HUES64 (cell line): ENCODE data around the gene ARSB.

Experiments used
- H3K27ac ChIP-seq: 2 replicates; pipeline ENCODE4 v1.7.0; 2013; ENCODE audit warnings: low read depth, low read length, inconsistent platforms
- H3K27me3 ChIP-seq: 2 replicates; pipeline ENCODE4 v1.6.1; 2013; ENCODE audit warnings: mild to moderate bottlenecking, low read length; ENCODE audit not compliant: insufficient read depth
- H3K36me3 ChIP-seq: 2 replicates; pipeline ENCODE4 v1.6.1; 2013; ENCODE audit warnings: mild to moderate bottlenecking, low read length; ENCODE audit not compliant: insufficient read depth
- H3K4me1 ChIP-seq: 2 replicates; pipeline ENCODE4 v1.6.1; 2013; ENCODE audit warnings: mild to moderate bottlenecking, low read length, moderate library complexity; ENCODE audit not compliant: insufficient read depth
- H3K4me3 ChIP-seq: 2 replicates; pipeline ENCODE4 v1.5.1; 2013; ENCODE audit warnings: mild to moderate bottlenecking, low read length, moderate library complexity
- H3K9ac ChIP-seq: 2 replicates; pipeline ENCODE4 v1.6.1; 2013; ENCODE audit warnings: mild to moderate bottlenecking, low read depth, low read length
- H3K9me3 ChIP-seq: 2 replicates; pipeline ENCODE4 v1.6.1; 2013; ENCODE audit warnings: low read depth, low read length; ENCODE audit not compliant: insufficient read depth
- WGBS: fragments of 150-250, 120-280 bp; methylation state at CpG from one replicate; pipeline ENCODE4 v1.1.7; 2013; ENCODE audit warnings: missing lambda C conversion rate; 5-methylcytosine and 5-hydroxymethylcytosine counted together

Gene ARSB

DNA sequence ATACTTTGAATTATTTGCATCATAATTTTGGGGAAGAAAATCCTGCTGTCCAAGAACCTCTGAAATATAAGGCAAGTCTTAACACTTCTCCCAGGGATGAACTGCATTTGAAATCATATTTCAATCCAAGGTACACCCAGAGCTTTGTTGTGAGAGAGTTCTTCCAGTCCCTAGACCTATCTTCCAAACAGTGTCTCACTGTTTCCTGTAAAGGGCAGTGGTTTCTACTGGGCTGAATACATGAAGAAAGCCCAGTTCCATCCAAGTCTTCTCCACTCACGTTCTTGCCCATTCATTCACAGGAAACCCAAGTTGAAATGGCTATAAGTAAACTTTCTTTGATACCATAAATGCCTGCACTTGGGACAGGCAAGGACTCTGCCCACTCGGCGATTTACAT, 228.3 kb downstream of the ARSB start:
- WGBS: 95% methylated on average over 3 of the region's 3 CpGs
- H3K27ac ChIP-seq: no peak overlapping the region
- no peak overlapping the region for H3K4me3 ChIP-seq

DNA sequence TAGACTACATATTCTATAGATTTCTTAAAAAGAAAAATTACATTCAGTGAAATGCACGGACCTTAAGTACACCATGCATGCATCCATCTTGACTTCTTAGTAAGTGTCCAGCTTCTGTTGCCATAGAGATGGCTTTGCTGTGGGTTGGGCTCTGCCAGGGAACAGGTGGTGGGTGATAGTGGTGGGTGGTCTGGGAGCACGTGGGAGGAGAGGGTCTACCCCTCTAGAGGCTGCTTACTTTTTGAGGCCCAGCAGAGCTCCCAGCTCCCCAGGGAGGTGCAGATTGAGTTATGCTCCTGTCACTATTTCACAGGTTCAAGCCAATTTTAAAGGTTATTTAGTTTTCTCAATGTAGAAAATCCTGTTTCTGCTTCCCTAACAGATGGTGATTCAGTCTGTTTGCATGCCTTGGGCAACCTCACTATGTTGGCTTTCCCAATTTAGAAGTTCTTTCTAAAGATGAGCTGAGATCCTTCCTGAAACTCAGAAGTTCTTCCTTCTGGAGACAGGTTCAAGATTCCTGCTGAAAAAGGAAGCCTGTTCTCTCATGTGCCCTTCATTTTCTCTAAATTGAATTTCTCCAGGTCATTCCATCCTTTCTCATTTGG, 229.2 kb downstream of the ARSB start:
- no peak overlapping the region for H3K4me3 ChIP-seq
- no peak overlapping the region for H3K9ac ChIP-seq
- no peaks in the 10 kb centered on the region for H3K9me3 ChIP-seq
- no peak overlapping the region for H3K27ac ChIP-seq
- no peaks in the 10 kb centered on the region; the same call in 1 of the 2 replicates for H3K4me1 ChIP-seq
- 82% methylated on average over 2 of the region's 2 CpGs for WGBS
- H3K27me3 ChIP-seq: no peaks in the 10 kb centered on the region
- no peaks in the 10 kb centered on the region for H3K36me3 ChIP-seq

More for the DNA sequence above, 228.3 kb downstream of the ARSB start:
- H3K36me3 ChIP-seq: no peaks in the 10 kb centered on the region
- no peaks in the 10 kb centered on the region for H3K27me3 ChIP-seq
- no peak overlapping the region for H3K9ac ChIP-seq
- H3K9me3 ChIP-seq: no peaks in the 10 kb centered on the region
- no peaks in the 10 kb centered on the region; the same call in 1 of the 2 replicates for H3K4me1 ChIP-seq

DNA sequence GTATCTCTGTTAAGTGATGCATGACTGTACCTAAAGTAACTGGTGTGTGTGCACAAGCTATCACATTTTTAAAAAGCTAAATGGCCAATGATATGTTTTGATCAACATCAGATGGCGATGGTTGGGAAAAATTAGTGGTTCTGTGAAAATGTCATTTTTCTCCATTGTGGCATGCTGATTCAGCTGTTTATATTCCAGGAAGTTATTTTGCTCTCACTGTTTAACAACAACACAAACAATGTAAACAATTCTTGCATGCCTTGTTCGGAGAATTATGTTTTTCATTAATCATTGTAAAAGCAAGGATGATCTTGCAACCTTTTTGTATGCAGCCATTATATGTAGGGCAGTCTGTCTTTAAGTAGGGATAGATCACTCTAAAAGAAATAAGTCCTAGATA, 230.5 kb downstream of the ARSB start:
- WGBS: 10% methylated on average over 1 of the region's 2 CpGs
- no peaks in the 10 kb centered on the region for H3K9me3 ChIP-seq
- no peak overlapping the region for H3K9ac ChIP-seq
- no peaks in the 10 kb centered on the region for H3K36me3 ChIP-seq
- no peak overlapping the region for H3K4me3 ChIP-seq
- no peaks in the 10 kb centered on the region for H3K27me3 ChIP-seq
- no peak overlapping the region for H3K27ac ChIP-seq
- H3K4me1 ChIP-seq: no peaks in the 10 kb centered on the region; the same call in 1 of the 2 replicates

DNA sequence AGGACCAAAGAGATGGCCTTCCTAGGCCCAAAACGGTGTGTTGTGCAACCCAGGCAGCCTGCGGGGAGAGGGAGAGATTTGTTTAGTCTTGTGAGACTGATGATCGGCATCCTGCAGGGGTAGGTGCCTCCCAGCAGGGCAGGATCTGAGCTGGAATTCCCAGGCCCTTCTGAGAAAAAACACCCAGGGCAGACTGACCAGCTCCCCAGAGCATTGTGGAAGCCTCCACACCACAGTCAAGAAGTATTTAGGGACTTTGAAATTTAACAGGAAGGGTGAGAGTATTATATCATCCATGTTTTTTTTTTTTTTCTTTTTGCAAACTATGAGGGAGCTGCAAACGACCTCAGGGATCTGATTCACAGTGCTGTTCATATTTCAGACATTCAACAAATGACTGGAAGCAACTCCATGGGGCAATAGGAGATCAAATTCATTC, 232.0 kb downstream of the ARSB start:
- H3K9ac ChIP-seq: no peak overlapping the region
- no peaks in the 10 kb centered on the region for H3K27me3 ChIP-seq
- no peak overlapping the region for H3K4me3 ChIP-seq
- H3K4me1 ChIP-seq: no peaks in the 10 kb centered on the region; the same call in 1 of the 2 replicates
- H3K27ac ChIP-seq: no peak overlapping the region
- H3K36me3 ChIP-seq: no peaks in the 10 kb centered on the region
- no peaks in the 10 kb centered on the region for H3K9me3 ChIP-seq
- WGBS: 67% methylated on average over 4 of the region's 4 CpGs

DNA sequence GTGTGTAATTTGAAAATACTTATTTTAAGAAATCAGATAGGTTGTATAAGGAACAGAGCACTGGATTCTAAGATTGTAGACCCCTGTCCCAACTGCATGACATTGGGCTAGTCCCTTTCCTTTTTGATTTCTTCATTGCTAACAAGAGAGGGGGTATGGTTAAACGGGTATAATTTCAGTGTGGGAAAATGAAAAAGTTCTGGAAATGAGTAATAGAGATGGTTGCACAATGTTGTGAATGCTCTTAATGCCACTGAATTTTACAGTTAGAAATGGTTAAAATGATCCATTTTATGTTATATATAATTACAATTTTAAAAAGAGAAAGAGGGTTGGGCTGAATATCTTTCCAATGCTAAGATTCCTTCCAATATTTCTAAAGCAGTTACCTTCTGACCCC, 233.2 kb downstream of the ARSB start:
- no peak overlapping the region for H3K9ac ChIP-seq
- no peaks in the 10 kb centered on the region for H3K36me3 ChIP-seq
- no peaks in the 10 kb centered on the region for H3K27me3 ChIP-seq
- WGBS: 100% methylated on average over 1 of the region's 1 CpG
- H3K27ac ChIP-seq: no peak overlapping the region
- no peaks in the 10 kb centered on the region for H3K9me3 ChIP-seq
- no peaks in the 10 kb centered on the region; the same call in 1 of the 2 replicates for H3K4me1 ChIP-seq
- no peak overlapping the region for H3K4me3 ChIP-seq

DNA sequence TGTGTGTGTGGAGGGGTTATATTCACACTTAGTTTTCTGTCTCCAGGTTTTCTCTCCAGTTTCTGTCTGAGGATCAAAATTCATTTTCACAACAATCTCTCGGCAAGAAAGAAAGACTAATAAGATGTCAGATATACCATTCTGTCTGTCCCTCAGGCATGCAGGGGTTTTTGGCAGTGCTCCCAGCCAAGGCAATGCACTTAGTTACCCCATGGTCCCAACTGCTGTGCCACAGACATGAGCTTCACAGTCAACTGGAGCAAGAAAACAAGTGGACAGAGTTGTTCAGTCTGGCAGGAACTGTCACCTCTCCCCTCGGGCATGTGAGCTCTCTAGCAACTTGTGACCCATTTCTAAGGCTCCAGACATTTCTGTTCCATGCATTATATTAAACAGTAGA, 234.8 kb downstream of the ARSB start:
- 47% methylated on average over 2 of the region's 2 CpGs for WGBS
- no peaks in the 10 kb centered on the region for H3K36me3 ChIP-seq
- no peak overlapping the region for H3K27ac ChIP-seq
- no peak overlapping the region for H3K9ac ChIP-seq
- H3K4me1 ChIP-seq: no peaks in the 10 kb centered on the region; the same call in 1 of the 2 replicates
- H3K27me3 ChIP-seq: no peaks in the 10 kb centered on the region
- H3K9me3 ChIP-seq: no peaks in the 10 kb centered on the region
- no peak overlapping the region for H3K4me3 ChIP-seq

DNA sequence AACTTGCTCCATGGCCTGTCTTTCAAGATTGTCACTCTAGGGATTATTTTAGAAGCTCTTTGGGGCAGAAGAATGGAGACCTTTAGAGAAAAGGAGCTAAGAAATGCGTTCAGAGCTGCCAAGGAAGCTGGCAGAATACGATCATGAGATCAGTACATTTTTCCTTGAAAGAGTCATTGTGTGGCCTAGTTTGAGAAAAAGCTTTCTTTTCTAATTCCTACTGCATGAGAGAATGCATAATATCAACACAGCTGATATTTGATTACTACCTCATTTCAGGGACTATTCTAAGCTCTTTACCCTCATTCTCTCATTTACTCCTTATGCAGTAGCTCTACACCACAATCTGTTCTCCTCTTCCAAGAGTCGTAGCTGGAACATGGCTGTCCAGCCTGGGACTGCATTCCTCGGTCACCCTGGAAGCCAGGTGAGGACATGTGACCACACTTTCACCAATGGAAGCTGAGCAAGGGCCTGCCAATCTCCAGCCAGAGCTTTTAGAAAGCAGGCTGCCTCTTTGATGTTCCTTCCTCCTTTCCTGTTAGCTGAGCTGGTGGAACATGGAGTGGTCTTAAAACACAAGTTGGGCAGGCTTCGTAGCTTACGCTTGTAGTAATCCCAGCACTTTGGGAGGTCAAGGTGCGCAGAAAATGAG, 237.3 kb downstream of the ARSB start:
- no peaks in the 10 kb centered on the region for H3K4me1 ChIP-seq
- 96% methylated on average over 7 of the region's 7 CpGs for WGBS
- no peaks in the 10 kb centered on the region for H3K9me3 ChIP-seq
- H3K4me3 ChIP-seq: no peak overlapping the region
- no peaks in the 10 kb centered on the region for H3K36me3 ChIP-seq
- no peaks in the 10 kb centered on the region for H3K27me3 ChIP-seq
- no peak overlapping the region for H3K27ac ChIP-seq
- no peak overlapping the region for H3K9ac ChIP-seq

DNA sequence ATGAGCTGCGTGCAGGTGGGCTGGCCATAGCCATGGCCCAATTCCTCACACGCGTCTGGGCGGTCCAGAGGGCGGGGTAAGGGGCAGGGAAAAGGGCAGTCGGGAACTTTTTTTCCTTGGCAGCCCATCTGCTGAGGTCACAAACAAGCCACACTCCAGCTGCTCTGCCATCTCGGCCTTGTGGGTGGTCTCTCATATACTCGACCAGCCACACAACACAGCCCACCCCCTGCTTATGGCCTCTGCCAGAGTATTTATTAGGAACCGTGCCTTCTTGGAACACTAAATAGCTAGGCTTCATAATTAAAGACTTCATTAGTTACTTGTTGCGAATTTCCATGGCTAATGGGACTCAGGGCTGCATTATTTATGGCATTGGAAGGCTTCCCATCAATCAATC, 238.1 kb downstream of the ARSB start:
- WGBS: 65% methylated on average over 10 of the region's 10 CpGs
- H3K9ac ChIP-seq: no peak overlapping the region
- H3K27ac ChIP-seq: no peak overlapping the region
- no peaks in the 10 kb centered on the region for H3K27me3 ChIP-seq
- no peaks in the 10 kb centered on the region for H3K36me3 ChIP-seq
- no peak overlapping the region for H3K4me3 ChIP-seq
- no peaks in the 10 kb centered on the region for H3K4me1 ChIP-seq
- no peaks in the 10 kb centered on the region for H3K9me3 ChIP-seq

DNA sequence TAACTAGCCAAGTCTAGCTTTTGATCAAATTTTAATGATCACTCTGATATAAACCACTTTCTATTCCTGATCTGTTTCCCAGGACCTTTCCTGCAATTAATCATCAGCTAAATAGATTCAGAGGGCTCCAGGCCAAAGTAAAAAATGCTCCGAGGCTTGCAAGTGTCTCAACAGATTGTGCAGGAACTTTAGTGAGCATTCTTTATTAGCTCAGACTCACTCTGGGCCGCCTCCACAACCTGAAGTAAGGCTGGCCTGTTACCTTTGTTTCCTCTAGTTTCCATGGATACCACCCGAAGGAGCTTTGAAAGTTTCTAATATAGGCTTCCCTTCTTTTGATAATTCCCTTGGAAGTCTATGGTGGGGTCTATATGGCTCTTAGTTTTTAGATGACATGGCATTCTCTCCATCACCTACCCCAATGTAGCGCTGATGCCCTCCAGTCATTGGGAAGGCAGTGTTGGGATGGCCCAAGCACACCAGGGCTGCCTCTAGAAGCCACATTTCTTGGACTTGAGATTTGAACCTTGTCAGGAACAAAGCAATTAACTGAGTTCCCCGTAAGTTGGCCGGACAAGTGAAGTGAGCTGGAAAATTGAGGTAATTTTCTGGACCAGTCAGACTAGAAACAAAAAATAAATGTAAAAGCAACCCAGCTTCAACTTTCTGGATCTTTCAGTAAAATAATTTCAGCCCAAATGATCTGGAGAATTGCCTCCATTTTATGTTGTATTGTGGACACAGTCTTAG, 238.9 kb downstream of the ARSB start:
- no peaks in the 10 kb centered on the region for H3K36me3 ChIP-seq
- no peak overlapping the region for H3K4me3 ChIP-seq
- no peak overlapping the region for H3K9ac ChIP-seq
- no peak overlapping the region for H3K27ac ChIP-seq
- WGBS: 73% methylated on average over 6 of the region's 6 CpGs
- H3K27me3 ChIP-seq: no peaks in the 10 kb centered on the region
- H3K9me3 ChIP-seq: no peaks in the 10 kb centered on the region
- H3K4me1 ChIP-seq: no peaks in the 10 kb centered on the region

DNA sequence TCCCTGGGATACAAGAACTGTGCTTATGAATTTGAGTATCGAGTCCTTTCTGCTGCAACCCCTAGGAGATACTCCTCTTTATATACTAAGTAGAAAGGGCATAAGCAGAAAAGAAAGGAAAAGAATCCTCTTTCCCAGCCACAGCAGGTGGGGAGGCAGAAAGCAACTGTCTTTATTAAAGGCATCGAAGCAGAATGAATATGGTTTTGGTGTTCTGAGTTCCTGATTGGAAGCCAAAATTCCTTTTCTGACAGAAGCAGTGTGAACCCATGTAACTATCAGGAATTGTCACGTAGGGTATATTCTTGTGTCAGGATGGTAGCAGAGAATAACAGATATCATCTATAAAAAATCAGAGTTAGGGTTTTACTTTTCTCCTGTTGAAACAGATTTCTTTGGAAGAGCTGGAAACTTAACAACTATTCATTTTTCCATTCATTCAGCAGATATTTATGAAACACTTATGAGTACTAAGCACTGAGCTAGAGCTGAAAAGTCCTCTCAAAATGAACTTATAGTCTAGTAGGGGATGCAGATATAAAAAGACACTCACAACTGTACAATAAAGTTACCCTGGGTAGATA, 240.1 kb downstream of the ARSB start:
- H3K4me3 ChIP-seq: no peak overlapping the region
- no peaks in the 10 kb centered on the region for H3K9me3 ChIP-seq
- H3K27ac ChIP-seq: no peak overlapping the region
- no peaks in the 10 kb centered on the region for H3K27me3 ChIP-seq
- WGBS: 86% methylated on average over 1 of the region's 3 CpGs
- H3K36me3 ChIP-seq: no peaks in the 10 kb centered on the region
- H3K9ac ChIP-seq: no peak overlapping the region
- H3K4me1 ChIP-seq: no peaks in the 10 kb centered on the region

DNA sequence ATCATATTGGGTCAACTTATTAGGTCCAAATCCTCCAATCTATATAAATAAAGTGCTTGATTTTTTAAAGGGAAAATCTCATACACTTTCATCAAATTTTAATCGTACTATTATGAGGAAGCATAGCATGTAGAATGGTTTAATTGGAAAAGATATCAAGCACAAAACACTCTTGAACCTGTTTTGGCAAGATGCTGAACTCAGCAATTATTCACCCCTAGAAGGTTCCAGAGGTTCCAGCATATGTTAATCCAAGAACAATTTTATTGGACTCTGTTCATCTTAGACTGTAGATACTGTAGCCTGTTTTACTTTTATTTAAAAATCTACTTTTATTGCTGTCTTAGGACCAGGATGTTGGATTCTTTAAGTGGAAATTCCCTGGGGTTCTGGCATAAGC, 244.1 kb downstream of the ARSB start:
- no CpG with 5 or more reads among the region's 1 CpG for WGBS
- no peaks in the 10 kb centered on the region for H3K27me3 ChIP-seq
- no peak overlapping the region for H3K9ac ChIP-seq
- H3K4me1 ChIP-seq: no peaks in the 10 kb centered on the region
- H3K4me3 ChIP-seq: no peak overlapping the region
- no peak overlapping the region for H3K27ac ChIP-seq
- no peaks in the 10 kb centered on the region for H3K36me3 ChIP-seq
- no peaks in the 10 kb centered on the region for H3K9me3 ChIP-seq
